HG03159 (cell line): Measurements from ENCODE around the gene SH3RF1.

Source experiments
- ATAC-seq: cut with Tn5 transposase; IDR thresholded peaks from one replicate; pipeline ENCODE4 v1.9.1; 2021; ENCODE audit warnings: mild to moderate bottlenecking, moderate library complexity; ENCODE audit not compliant: unreplicated experiment

Gene SH3RF1

DNA sequence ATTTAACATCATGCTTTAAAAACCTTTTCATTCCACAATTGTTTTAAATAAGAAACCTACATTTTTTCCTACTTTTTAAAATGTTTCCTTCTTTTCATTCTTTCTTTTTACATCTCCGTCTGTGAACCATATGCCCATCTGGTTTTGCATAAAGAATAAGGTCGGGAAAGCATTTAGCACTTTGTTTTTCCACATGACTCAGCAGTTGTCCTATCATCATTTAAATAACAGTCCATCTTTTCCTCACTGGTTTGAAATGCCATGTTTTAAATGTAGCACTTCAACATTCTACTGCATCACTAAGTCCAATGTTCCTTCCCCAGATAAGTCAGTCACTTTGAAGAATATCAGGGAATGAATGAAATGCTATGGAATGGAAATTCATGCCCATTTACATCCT is 128.4 kb downstream of the SH3RF1 start:
- no peak for ATAC-seq

DNA sequence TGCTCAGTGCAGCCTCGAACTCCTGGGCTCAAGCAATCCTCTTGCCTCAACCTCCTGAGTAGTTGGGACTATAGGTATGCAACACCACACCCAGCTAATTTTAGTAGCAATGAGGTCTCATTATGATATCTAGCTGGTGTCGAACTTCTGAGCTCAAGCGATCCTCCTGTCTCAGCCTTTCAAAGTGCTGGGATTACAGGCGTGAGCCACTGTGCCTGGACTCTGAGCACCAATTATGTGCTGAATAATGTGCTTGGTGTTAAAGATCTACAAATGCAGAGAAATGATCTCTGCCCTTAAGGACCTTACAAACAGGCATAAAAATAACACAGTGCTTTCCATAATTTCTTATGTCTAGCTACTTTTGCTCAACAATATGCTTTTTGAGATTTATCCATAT is 131.7 kb downstream of the SH3RF1 start:
- ATAC-seq: no peak

- ATAC-seq: no peak
Observed at GRCh38 chr4:169137558-169137920, 133.2 kb downstream of the SH3RF1 start.

DNA sequence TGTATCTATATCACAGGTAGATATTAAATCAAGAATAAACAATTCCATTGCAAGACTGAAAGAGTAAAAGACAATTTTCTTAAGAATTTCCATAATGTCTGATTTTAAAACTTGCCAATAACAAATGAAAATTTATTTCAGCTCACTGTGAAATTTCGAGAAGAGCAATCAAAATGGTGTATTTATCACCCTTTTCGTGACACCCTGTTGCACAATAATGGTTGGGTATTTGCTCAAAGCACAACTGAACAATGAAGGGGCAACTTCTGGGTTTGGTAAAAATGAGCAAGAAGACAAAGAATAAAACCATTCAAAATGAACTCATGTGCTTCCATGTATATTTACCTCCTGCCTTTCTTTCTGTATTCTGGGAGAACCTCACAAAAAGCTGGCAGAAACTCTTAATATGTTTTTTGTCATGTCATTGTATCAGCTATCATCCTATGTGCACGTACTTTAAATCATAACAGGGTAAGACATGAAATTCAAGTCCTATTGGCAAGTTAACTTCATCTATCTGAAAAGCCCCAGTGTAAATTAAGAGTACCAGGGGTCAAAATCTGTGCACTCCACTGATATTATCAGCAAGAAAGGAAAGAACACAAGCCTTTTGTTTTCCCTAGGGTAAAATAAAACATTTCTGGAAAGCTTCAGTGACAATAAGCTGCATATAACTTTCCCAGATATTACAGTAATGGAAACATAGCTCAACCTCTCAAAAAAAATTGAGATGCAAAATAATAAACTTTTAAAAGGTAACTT is 133.8 kb downstream of the SH3RF1 start:
- no peak for ATAC-seq

GRCh38 chr4:169136330-169136729 is 134.4 kb downstream of the SH3RF1 start:
- ATAC-seq: no peak

DNA sequence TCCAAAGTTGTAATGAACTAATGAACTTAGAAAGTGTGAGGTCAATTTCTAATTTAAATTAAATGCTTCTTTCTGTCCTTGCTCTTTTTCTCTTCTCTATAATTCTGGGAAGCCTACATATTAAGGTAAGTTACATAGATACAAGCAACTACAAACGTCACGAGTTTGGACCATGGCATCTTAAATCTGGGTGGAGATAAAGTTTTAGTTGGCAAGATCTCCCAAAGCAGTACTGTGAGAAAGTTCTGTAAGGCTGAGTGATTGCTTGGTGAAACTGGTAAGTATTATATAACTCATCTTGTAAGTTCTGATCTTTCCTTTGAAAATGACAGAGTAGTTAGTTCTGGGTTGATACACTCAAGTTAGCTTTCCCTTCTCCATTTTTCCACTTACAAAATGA is 135.0 kb downstream of the SH3RF1 start:
- ATAC-seq: no peak

DNA sequence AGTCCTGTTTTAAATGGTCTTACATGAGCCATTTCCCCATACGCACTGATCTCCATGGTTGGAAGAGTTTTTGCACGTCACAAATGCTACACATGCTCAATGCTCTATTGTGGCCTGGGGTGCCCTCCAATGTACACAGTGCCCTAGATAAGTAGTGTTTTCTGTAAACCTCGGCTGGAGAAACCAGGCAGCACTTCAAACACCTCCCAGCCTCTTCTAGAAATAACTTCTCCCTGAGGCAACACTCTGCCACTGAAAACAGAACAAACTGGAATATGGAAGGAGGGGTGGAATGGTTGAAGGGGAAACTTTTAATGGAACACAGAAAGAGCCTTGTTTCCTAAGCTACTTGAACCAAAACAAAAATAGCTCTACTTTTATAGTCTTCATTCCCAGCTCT is 136.8 kb downstream of the SH3RF1 start:
- no peak for ATAC-seq

DNA sequence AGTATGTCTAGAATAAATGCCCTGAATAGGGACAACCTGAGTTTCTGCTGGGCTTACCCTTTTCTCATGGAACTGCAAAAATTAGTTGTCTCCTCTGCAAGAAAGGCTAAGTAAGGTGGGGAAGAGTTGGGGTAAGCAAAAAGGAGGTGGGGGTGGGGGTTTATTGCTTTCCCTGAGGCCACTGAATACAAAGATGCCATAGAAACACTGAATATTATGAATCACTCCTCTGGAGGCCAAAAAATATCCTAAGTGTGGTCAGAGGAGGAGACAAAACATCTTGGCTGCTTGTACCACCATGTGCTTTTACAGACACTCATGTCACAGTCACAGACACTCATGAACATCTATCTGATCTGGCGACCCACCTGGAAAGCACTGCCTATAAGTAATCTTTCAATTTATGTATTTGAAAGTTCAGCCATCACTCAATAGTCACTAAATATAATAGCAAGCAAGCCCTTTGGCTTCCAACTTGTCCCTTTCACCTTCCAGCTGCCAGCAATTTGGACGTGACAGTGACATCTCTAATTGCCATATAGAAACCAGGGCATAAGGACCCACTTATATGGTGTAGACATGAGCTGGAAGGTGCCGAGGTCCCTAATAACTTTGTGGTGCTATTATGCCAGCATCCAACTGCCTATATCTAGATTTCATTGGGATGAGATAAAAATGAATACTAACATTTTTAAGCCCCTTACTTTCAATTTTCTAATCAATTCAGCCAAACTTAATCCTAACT is 138.0 kb downstream of the SH3RF1 start:
- no peak for ATAC-seq

- peak; percentile 57 for ATAC-seq
Observed at GRCh38 chr4:169131556-169132208, 139.1 kb downstream of the SH3RF1 start.

- ATAC-seq: no peak
Observed at GRCh38 chr4:169128902-169129301, 141.9 kb downstream of the SH3RF1 start.

GRCh38 chr4:169127314-169127713 is 143.4 kb downstream of the SH3RF1 start:
- ATAC-seq: no peak

DNA sequence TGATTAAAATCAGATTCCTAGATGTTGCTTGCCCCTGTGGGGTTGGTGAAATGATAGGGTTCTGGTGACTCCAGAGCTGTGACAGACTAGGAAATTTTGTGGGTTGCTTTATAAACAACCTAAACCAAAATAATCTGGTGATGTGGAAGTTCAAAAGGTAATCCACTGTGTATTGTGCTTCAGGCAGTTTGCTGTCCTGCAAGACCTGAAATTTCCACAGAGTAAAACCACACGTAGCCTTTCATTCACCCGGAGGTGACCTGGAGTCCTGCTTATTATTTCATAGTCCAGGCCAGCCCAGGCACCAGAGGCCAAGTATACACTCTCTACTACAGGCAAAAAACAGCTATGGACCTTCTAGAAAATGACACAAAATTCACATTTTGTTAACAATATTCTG is 146.1 kb downstream of the SH3RF1 start:
- ATAC-seq: no peak

GRCh38 chr4:169122422-169122821 is 148.3 kb downstream of the SH3RF1 start:
- no peak for ATAC-seq

- no peak for ATAC-seq
Observed at GRCh38 chr4:169121861-169122382, 148.8 kb downstream of the SH3RF1 start.

DNA sequence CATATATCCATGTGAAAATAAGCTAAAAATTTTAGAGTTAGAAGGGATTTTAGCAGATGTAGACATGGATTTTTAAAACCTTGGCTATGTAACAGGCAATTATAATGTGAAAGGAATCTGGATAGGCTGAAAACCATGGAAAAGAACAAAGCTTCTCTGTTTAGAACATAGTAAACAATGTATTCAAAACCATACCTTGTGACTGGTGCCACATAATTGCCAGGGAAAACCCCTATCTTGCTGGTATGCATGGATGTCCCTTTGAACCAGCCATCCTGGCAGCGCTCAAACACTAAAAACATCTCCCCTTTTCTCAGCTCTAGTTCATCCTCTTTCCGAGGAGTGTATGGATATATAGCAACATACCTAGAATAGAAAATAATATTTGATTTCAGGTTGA is 150.1 kb downstream of the SH3RF1 start:
- no peak for ATAC-seq

DNA sequence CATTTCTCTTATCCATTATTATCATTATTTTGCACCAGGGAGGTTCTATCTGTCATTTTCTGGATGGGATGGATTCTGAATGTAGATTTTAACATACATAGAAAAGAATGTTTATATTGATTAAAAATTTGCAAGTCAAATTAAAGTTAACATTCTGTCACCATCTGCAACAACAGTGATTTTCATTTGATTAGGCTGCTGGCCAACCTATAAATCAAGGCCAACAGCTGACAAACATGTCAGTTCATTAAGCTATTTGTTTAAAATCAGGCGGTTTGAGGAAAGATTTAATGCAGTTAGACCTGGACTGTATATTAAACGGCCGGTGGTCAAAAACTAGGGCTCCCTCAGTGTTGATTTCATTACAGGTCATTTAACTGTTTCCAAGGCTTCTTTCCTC is 151.2 kb downstream of the SH3RF1 start:
- no peak for ATAC-seq

- ATAC-seq: no peak
Observed at GRCh38 chr4:169117591-169118081, 153.1 kb downstream of the SH3RF1 start.

DNA sequence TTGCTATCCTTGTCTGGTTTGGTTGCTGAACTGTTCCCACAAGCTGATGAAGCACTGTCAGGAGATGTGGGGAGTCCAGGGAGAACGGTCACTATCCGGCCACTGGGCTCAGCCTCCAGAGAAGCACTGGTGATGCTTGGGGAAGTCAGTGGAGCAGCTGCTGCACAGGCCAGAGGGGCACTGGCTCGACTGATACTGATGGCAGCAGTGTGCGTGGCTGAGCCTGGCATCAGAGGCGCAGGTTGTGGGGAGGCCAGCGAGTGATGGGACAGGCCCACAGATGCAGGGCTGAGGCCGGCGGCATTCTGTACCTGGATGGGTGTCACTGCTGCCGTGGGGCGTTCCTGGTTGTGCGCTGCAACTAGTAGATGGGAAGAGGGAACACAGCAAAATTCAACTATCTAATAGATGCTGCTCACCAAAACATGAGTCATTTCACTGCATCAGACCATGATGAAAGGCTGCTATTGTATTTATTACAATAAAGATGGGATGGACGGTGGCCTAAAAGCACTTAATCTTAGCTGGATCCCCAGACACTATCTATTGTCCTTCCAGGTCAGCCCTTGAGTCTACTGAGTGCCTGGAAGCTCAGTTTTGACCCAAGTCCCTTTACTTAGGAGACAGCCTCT is 154.4 kb downstream of the SH3RF1 start:
- ATAC-seq: no peak

DNA sequence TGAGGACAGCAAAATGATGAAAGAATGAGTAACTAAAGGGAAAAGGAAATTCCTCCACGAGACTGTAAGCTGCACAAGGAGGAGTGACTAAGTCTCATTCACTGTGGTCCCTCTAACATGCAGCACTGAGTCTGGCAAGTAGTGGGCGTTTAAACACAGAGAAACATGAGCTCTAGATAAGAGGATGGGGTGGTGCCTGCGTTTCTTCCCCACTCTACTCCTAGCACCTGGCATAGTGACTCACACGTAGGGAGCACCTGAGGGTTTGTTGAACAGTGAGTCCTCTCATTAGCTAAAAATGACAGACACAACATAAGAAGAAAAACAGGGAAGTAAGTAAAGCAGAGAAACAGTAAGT is 154.9 kb downstream of the SH3RF1 start:
- no peak for ATAC-seq

DNA sequence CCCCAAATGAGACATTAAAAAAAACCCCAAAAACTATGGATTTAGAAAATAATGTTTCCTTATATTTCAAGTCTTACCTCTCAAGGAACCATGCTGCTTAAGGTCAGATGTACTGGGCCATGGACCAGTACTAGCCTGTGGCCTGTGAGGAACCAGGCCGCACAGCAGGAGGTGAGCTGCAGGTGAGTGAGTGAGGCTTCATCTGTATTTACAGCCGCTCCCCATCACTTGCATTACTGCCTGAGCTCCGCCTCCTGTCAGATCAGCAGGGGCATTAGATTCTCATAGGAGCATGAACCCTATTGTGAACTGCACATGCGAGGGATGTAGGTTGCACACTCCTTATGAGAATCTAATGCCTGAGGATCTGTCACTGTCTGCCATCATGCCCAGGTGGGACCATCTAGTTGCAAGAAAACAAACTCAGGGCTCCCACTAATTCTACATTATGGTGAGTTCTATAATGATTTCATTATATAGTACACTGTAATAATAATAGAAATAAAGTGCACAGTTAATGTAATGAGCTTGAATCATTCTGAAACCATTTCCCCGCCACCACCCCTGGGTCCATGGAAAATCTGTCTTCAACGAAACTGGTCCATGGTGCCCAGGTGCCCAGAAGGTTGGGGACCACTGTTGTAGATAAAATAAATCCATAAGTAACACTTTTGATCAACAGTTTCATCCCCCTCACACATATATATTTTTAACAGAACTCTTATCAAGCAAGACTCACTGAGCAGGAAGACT is 155.4 kb downstream of the SH3RF1 start:
- no peak for ATAC-seq
